LNCaP clone FGC (cell line): ENCODE measurements around the gene ADGRB2.

ENCODE experiments used
- DNase-seq: peaks from one replicate; pipeline ENCODE4 v3.0.0-alpha.2; 2011; ENCODE audit warnings: low read depth
- H3K4me3 ChIP-seq: 2 replicates; pipeline ENCODE4 v1.5.1; 2011; ENCODE audit warnings: mild to moderate bottlenecking, low read depth, low read length, control low read depth
- TF ChIP-seq, protein P1 (sequence below): IDR thresholded peaks from 2 replicates; pipeline ENCODE4 v1.5.1; 2012; ENCODE audit warnings: mild to moderate bottlenecking; ENCODE audit not compliant: control insufficient read depth, insufficient read depth; ENCODE audit errors: extremely low read depth

Gene ADGRB2

DNA sequence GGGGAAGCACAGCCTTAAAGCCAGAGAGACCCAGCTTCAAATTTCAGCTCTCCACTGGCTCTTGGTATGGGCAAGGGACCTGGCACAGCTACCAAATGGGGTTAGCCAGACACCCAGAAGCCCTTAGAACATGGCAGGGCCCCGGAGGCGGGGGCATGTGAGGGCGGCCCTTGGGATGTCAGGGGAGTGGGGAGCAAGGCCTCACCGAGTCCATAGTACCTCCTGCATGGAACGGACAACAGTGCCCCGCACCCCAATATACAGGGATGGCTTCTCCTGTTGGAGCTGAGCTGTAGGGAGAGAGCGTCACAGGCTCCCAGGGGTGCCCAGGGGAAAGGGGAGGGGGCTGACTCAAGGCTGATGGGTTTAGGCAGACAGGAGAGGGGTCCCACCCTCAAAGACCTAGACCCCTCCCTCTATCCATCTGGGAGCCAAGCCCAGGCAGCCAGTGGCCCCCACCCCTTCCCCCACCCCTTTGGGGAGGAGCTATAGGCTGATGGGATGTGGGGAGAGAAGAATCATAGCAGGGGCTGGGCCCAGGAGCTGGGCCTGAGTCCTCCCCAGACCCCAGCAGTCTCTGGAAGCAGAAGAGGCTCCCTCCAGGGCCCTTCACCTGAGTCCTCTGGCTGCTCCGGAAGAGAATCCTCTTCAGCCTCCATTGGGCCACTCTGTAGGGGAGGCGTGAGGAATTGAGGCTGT lies 35.2 kb upstream of the ADGRB2 start:
- H3K4me3 ChIP-seq, result no peak overlapping the region
- DNase-seq, result no peak
- TF ChIP-seq, protein P1, sequence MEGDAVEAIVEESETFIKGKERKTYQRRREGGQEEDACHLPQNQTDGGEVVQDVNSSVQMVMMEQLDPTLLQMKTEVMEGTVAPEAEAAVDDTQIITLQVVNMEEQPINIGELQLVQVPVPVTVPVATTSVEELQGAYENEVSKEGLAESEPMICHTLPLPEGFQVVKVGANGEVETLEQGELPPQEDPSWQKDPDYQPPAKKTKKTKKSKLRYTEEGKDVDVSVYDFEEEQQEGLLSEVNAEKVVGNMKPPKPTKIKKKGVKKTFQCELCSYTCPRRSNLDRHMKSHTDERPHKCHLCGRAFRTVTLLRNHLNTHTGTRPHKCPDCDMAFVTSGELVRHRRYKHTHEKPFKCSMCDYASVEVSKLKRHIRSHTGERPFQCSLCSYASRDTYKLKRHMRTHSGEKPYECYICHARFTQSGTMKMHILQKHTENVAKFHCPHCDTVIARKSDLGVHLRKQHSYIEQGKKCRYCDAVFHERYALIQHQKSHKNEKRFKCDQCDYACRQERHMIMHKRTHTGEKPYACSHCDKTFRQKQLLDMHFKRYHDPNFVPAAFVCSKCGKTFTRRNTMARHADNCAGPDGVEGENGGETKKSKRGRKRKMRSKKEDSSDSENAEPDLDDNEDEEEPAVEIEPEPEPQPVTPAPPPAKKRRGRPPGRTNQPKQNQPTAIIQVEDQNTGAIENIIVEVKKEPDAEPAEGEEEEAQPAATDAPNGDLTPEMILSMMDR, result no peak

- TF ChIP-seq, protein P1, result no peak
- no peak for DNase-seq
- H3K4me3 ChIP-seq, result no peak overlapping the region
These were observed 34.5 kb upstream of the ADGRB2 start for GRCh38 chr1:31798433-31799195.

DNA sequence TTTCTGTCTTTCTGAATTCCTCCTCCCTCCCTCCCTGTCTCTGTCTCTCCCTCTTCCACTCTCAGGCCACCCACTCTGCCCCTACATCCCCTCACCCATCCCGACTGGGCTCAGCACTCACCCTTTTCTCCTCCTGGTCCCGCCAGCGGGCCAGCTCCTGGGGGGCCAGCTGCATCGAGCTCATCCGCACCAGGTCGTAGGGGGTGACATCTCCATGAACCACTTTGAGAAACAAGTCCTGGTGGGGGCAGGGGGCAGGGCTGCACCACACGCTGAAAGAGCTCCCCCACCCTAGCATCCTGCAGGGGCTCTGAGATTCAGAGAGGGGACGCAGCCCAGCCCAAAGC lies 33.9 kb upstream of the ADGRB2 start:
- no peak for DNase-seq
- TF ChIP-seq, protein P1, result no peak
- no peak overlapping the region for H3K4me3 ChIP-seq

- H3K4me3 ChIP-seq, result no peak overlapping the region
- DNase-seq, result no peak
- TF ChIP-seq, protein P1, result no peak
These were observed 33.1 kb upstream of the ADGRB2 start for GRCh38 chr1:31797216-31797615.

- TF ChIP-seq, protein P1, result no peak
- H3K4me3 ChIP-seq, result no peak overlapping the region
These were observed 32.6 kb upstream of the ADGRB2 start for GRCh38 chr1:31796707-31797106.

GRCh38 chr1:31795801-31796621 lies 31.9 kb upstream of the ADGRB2 start:
- TF ChIP-seq, protein P1, result no peak
- no peak overlapping the region for H3K4me3 ChIP-seq
- DNase-seq, result no peak

More at GRCh38 chr1:31796707-31797106, 32.6 kb upstream of the ADGRB2 start:
- DNase-seq, result no peak
